NK-92 (cell line): ENCODE measurements around the gene DUXB.

Source experiments
- DNase-seq: peaks from one replicate; lab custom pipeline; 2025; ENCODE audit not compliant: unreplicated experiment; lab: John Stamatoyannopoulos, UW

DUXB gene

GRCh38 chr16:75701361-75701760 lies at the start of gene DUXB:
Gene DUXB (minus strand): TSS chr16:75701461. CDS start chr16:75701418, 43 bp downstream.
- DNase-seq = no peak

GRCh38 chr16:75750528-75750927 lies 49.3 kb upstream of the DUXB start:
- no peak for DNase-seq

- no peak for DNase-seq
Measured at GRCh38 chr16:75746359-75746758, 45.1 kb upstream of the DUXB start.

- DNase-seq = no peak
Measured at GRCh38 chr16:75745823-75746222, 44.6 kb upstream of the DUXB start.

GRCh38 chr16:75745242-75745641 lies 44.0 kb upstream of the DUXB start:
- no peak for DNase-seq

- DNase-seq = no peak
Measured at GRCh38 chr16:75742424-75743047, 41.3 kb upstream of the DUXB start.

- no peak for DNase-seq
Measured at GRCh38 chr16:75733305-75734211, 32.3 kb upstream of the DUXB start.

GRCh38 chr16:75732871-75733270 lies 31.6 kb upstream of the DUXB start:
- no peak for DNase-seq

- no peak for DNase-seq
Measured at GRCh38 chr16:75727221-75727620, 26.0 kb upstream of the DUXB start.

- DNase-seq = no peak
Measured at GRCh38 chr16:75726390-75726789, 25.1 kb upstream of the DUXB start, which contains the start of gene CPHXL. Gene CPHXL (minus strand): TSS chr16:75726490. CDS start chr16:75726442, 48 bp downstream.

- no peak for DNase-seq
Measured at GRCh38 chr16:75718452-75718851, 17.2 kb upstream of the DUXB start.

- DNase-seq = no peak
Measured at GRCh38 chr16:75714661-75715060, 13.4 kb upstream of the DUXB start.

GRCh38 chr16:75710344-75710743 lies 9.1 kb upstream of the DUXB start:
- DNase-seq = no peak

- DNase-seq = no peak
Measured at GRCh38 chr16:75703306-75703705, 2.0 kb upstream of the DUXB start.

- no peak for DNase-seq
Measured at GRCh38 chr16:75702242-75702641, 981 bp upstream of the DUXB start.

- no peak for DNase-seq
Measured at GRCh38 chr16:75697571-75697970, 3.7 kb downstream of the DUXB start.

GRCh38 chr16:75695708-75696107 lies 5.6 kb downstream of the DUXB start:
- no peak for DNase-seq

GRCh38 chr16:75687361-75687760 lies 13.9 kb downstream of the DUXB start:
- DNase-seq = no peak

- DNase-seq = no peak
Measured at GRCh38 chr16:75682308-75682707, 19.0 kb downstream of the DUXB start.

GRCh38 chr16:75679366-75679765 lies 21.9 kb downstream of the DUXB start:
- no peak for DNase-seq

- no peak for DNase-seq
Measured at GRCh38 chr16:75676909-75677308, 24.4 kb downstream of the DUXB start, which contains the start of gene CPHXL2. Gene CPHXL2 (minus strand): TSS chr16:75677009. CDS start chr16:75676999, 10 bp downstream.

GRCh38 chr16:75667503-75667902 lies 33.8 kb downstream of the DUXB start:
- no peak for DNase-seq
